Measurements from ENCODE around the gene TGOLN2.

Gene TGOLN2

GRCh38 chr2:85312404-85312803 lies 15.4 kb downstream of the TGOLN2 start:
- H3K9me3 ChIP-seq (ENCODE audit: low read length) = no peaks in the 10 kb centered on the region
- H3K4me1 ChIP-seq (ENCODE audit: insufficient read depth, low read length) = no peaks in the 10 kb centered on the region
- H3K27me3 ChIP-seq (ENCODE audit: insufficient read depth, low read length) = no peaks in the 10 kb centered on the region
- no peak overlapping the region for H3K4me3 ChIP-seq (ENCODE audit: low read length)
- peaks cover 34% of the 10 kb centered on the region for H3K36me3 ChIP-seq (ENCODE audit: insufficient read depth, low read length)
- no peak overlapping the region for H2AFZ ChIP-seq (ENCODE audit: low read depth, low read length)

- Histone ChIP-seq H3K36me3 (ENCODE audit: insufficient read depth, low read length) (peaks cover 41% of the 10 kb centered on the region), H3K4me3 (ENCODE audit: low read length) (no peak overlapping the region), H3K27me3 (ENCODE audit: insufficient read depth, low read length) (no peaks in the 10 kb centered on the region), H3K4me1 (ENCODE audit: insufficient read depth, low read length) (no peaks in the 10 kb centered on the region), H2AFZ (ENCODE audit: low read depth, low read length) (no peak overlapping the region), H3K9me3 (ENCODE audit: low read length) (no peaks in the 10 kb centered on the region)
These were observed 17.5 kb downstream of the TGOLN2 start for GRCh38 chr2:85310330-85310729.

- no peaks in the 10 kb centered on the region for H3K4me1 ChIP-seq (ENCODE audit: insufficient read depth, low read length)
- no peaks in the 10 kb centered on the region for H3K27me3 ChIP-seq (ENCODE audit: insufficient read depth, low read length)
- H3K9me3 ChIP-seq (ENCODE audit: low read length) = no peaks in the 10 kb centered on the region
- H3K36me3 ChIP-seq (ENCODE audit: insufficient read depth, low read length) = peaks cover 44% of the 10 kb centered on the region
- no peak overlapping the region for H3K4me3 ChIP-seq (ENCODE audit: low read length)
- H2AFZ ChIP-seq (ENCODE audit: low read depth, low read length) = no peak overlapping the region
These were observed 18.0 kb downstream of the TGOLN2 start for GRCh38 chr2:85309699-85310321.

GRCh38 chr2:85308896-85309555 lies 18.8 kb downstream of the TGOLN2 start:
- Histone ChIP-seq H2AFZ (ENCODE audit: low read depth, low read length) (no peak overlapping the region), H3K36me3 (ENCODE audit: insufficient read depth, low read length) (peaks cover 51% of the 10 kb centered on the region), H3K27me3 (ENCODE audit: insufficient read depth, low read length) (no peaks in the 10 kb centered on the region), H3K9me3 (ENCODE audit: low read length) (no peaks in the 10 kb centered on the region), H3K4me1 (ENCODE audit: insufficient read depth, low read length) (no peaks in the 10 kb centered on the region), H3K4me3 (ENCODE audit: low read length) (no peak overlapping the region)

- no peaks in the 10 kb centered on the region for H3K4me1 ChIP-seq (ENCODE audit: insufficient read depth, low read length)
- no peak overlapping the region for H2AFZ ChIP-seq (ENCODE audit: low read depth, low read length)
- no peaks in the 10 kb centered on the region for H3K27me3 ChIP-seq (ENCODE audit: insufficient read depth, low read length)
- no peak overlapping the region for H3K4me3 ChIP-seq (ENCODE audit: low read length)
- H3K9me3 ChIP-seq (ENCODE audit: low read length) = no peaks in the 10 kb centered on the region
- H3K36me3 ChIP-seq (ENCODE audit: insufficient read depth, low read length) = peaks cover 59% of the 10 kb centered on the region
These were observed 19.6 kb downstream of the TGOLN2 start for GRCh38 chr2:85308201-85308600.

GRCh38 chr2:85307527-85307897 lies 20.3 kb downstream of the TGOLN2 start:
- H3K9me3 ChIP-seq (ENCODE audit: low read length) = no peaks in the 10 kb centered on the region
- peaks cover 62% of the 10 kb centered on the region for H3K36me3 ChIP-seq (ENCODE audit: insufficient read depth, low read length)
- H3K27me3 ChIP-seq (ENCODE audit: insufficient read depth, low read length) = no peaks in the 10 kb centered on the region
- H2AFZ ChIP-seq (ENCODE audit: low read depth, low read length) = no peak overlapping the region
- H3K4me1 ChIP-seq (ENCODE audit: insufficient read depth, low read length) = no peaks in the 10 kb centered on the region
- H3K4me3 ChIP-seq (ENCODE audit: low read length) = no peak overlapping the region

GRCh38 chr2:85303780-85304531 lies 23.8 kb downstream of the TGOLN2 start:
- no peaks in the 10 kb centered on the region for H3K27me3 ChIP-seq (ENCODE audit: insufficient read depth, low read length)
- peaks cover 55% of the 10 kb centered on the region for H3K36me3 ChIP-seq (ENCODE audit: insufficient read depth, low read length)
- no peak overlapping the region for H2AFZ ChIP-seq (ENCODE audit: low read depth, low read length)
- H3K4me3 ChIP-seq (ENCODE audit: low read length) = no peak overlapping the region
- H3K9me3 ChIP-seq (ENCODE audit: low read length) = no peaks in the 10 kb centered on the region
- H3K4me1 ChIP-seq (ENCODE audit: insufficient read depth, low read length) = no peaks in the 10 kb centered on the region

- Histone ChIP-seq H3K27me3 (ENCODE audit: insufficient read depth, low read length) (no peaks in the 10 kb centered on the region), H3K9me3 (ENCODE audit: low read length) (no peaks in the 10 kb centered on the region), H2AFZ (ENCODE audit: low read depth, low read length) (no peak overlapping the region), H3K36me3 (ENCODE audit: insufficient read depth, low read length) (peaks cover 40% of the 10 kb centered on the region), H3K4me3 (ENCODE audit: low read length) (no peak overlapping the region), H3K4me1 (ENCODE audit: insufficient read depth, low read length) (no peaks in the 10 kb centered on the region)
These were observed 25.7 kb downstream of the TGOLN2 start for GRCh38 chr2:85302121-85302520.

GRCh38 chr2:85291425-85292023 lies 36.3 kb downstream of the TGOLN2 start:
- no peak overlapping the region for H3K4me3 ChIP-seq (ENCODE audit: low read length)
- H3K27me3 ChIP-seq (ENCODE audit: insufficient read depth, low read length) = no peaks in the 10 kb centered on the region
- H3K4me1 ChIP-seq (ENCODE audit: insufficient read depth, low read length) = no peaks in the 10 kb centered on the region
- H3K36me3 ChIP-seq (ENCODE audit: insufficient read depth, low read length) = peaks cover 28% of the 10 kb centered on the region
- no peak overlapping the region for H2AFZ ChIP-seq (ENCODE audit: low read depth, low read length)
- no peaks in the 10 kb centered on the region for H3K9me3 ChIP-seq (ENCODE audit: low read length)

- H3K4me3 ChIP-seq (ENCODE audit: low read length) = no peak overlapping the region
- H2AFZ ChIP-seq (ENCODE audit: low read depth, low read length) = no peak overlapping the region
- H3K27me3 ChIP-seq (ENCODE audit: insufficient read depth, low read length) = no peaks in the 10 kb centered on the region
- H3K4me1 ChIP-seq (ENCODE audit: insufficient read depth, low read length) = peaks cover 2% of the 10 kb centered on the region
- peaks cover 35% of the 10 kb centered on the region for H3K36me3 ChIP-seq (ENCODE audit: insufficient read depth, low read length)
- no peaks in the 10 kb centered on the region for H3K9me3 ChIP-seq (ENCODE audit: low read length)
These were observed 39.5 kb downstream of the TGOLN2 start for GRCh38 chr2:85288244-85288725.

- Histone ChIP-seq H3K27me3 (ENCODE audit: insufficient read depth, low read length) (no peaks in the 10 kb centered on the region), H3K36me3 (ENCODE audit: insufficient read depth, low read length) (peaks cover 36% of the 10 kb centered on the region), H2AFZ (ENCODE audit: low read depth, low read length) (no peak overlapping the region), H3K4me3 (ENCODE audit: low read length) (no peak overlapping the region), H3K9me3 (ENCODE audit: low read length) (no peaks in the 10 kb centered on the region), H3K4me1 (ENCODE audit: insufficient read depth, low read length) (peaks cover 2% of the 10 kb centered on the region)
These were observed 40.1 kb downstream of the TGOLN2 start for GRCh38 chr2:85287721-85288120.

- peaks cover 36% of the 10 kb centered on the region for H3K36me3 ChIP-seq (ENCODE audit: insufficient read depth, low read length)
- H3K4me1 ChIP-seq (ENCODE audit: insufficient read depth, low read length) = peaks cover 2% of the 10 kb centered on the region
- no peak overlapping the region for H2AFZ ChIP-seq (ENCODE audit: low read depth, low read length)
- H3K27me3 ChIP-seq (ENCODE audit: insufficient read depth, low read length) = no peaks in the 10 kb centered on the region
- H3K9me3 ChIP-seq (ENCODE audit: low read length) = no peaks in the 10 kb centered on the region
- no peak overlapping the region for H3K4me3 ChIP-seq (ENCODE audit: low read length)
These were observed 40.9 kb downstream of the TGOLN2 start for GRCh38 chr2:85286918-85287317.

- H3K36me3 ChIP-seq (ENCODE audit: insufficient read depth, low read length) = peaks cover 27% of the 10 kb centered on the region
- H3K4me3 ChIP-seq (ENCODE audit: low read length) = no peak overlapping the region
- H3K9me3 ChIP-seq (ENCODE audit: low read length) = no peaks in the 10 kb centered on the region
- no peak overlapping the region for H2AFZ ChIP-seq (ENCODE audit: low read depth, low read length)
- H3K4me1 ChIP-seq (ENCODE audit: insufficient read depth, low read length) = peaks cover 2% of the 10 kb centered on the region
- H3K27me3 ChIP-seq (ENCODE audit: insufficient read depth, low read length) = no peaks in the 10 kb centered on the region
These were observed 44.1 kb downstream of the TGOLN2 start for GRCh38 chr2:85283641-85284040.
